Epithelial cell of proximal tubule (primary cell): ENCODE data around the gene KMO. TPM values are rescaled to one million over a fixed set of nuclear protein-coding genes. Genes with fewer than 3 reads are reported as not detected.

Experiments
- DNase-seq: peaks from one replicate; pipeline ENCODE4 v3.0.0-alpha.2; 2011; ENCODE audit warnings: low read depth
- H3K4me3 ChIP-seq: 2 replicates; pipeline ENCODE4 v1.5.1; 2011; ENCODE audit warnings: low read depth, mild to moderate bottlenecking, low read length
- total RNA-seq: library from RNA; depleted of rRNA; stranded (reverse); fragments of >200 nt; gene quantifications from 2 replicates; pipeline ENCODE4 v1.2.3, GENCODE V29; 2015
- TF ChIP-seq, protein P1 (sequence below): conservative IDR thresholded peaks from 2 replicates; pipeline ENCODE4 v1.5.1; 2012; ENCODE audit warnings: low read depth, mild to moderate bottlenecking, low read length

The KMO gene
- total RNA-seq, 1 donor from 2014 or later, result not detected

DNA sequence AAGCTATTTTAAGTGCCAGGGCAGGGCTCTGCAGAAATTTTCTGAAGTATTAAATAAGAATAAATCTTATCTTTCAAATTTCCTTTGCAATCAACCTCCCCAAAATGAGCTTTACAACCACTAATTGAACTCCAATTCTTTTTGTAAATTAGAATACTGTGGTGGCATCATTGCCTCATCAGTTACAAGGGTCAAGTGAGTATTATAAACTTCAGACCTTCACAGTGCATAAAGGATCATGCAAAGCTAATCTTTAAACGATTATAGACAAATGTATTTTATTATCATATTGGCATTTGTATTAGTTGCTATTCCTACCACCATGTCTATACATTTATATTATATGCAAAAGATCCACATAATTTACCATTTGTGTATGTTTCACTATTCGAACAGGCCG, 100.8 kb downstream of the KMO start:
- no peak for DNase-seq
- TF ChIP-seq, protein P1, sequence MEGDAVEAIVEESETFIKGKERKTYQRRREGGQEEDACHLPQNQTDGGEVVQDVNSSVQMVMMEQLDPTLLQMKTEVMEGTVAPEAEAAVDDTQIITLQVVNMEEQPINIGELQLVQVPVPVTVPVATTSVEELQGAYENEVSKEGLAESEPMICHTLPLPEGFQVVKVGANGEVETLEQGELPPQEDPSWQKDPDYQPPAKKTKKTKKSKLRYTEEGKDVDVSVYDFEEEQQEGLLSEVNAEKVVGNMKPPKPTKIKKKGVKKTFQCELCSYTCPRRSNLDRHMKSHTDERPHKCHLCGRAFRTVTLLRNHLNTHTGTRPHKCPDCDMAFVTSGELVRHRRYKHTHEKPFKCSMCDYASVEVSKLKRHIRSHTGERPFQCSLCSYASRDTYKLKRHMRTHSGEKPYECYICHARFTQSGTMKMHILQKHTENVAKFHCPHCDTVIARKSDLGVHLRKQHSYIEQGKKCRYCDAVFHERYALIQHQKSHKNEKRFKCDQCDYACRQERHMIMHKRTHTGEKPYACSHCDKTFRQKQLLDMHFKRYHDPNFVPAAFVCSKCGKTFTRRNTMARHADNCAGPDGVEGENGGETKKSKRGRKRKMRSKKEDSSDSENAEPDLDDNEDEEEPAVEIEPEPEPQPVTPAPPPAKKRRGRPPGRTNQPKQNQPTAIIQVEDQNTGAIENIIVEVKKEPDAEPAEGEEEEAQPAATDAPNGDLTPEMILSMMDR, result no peak
- no peak overlapping the region for H3K4me3 ChIP-seq

DNA sequence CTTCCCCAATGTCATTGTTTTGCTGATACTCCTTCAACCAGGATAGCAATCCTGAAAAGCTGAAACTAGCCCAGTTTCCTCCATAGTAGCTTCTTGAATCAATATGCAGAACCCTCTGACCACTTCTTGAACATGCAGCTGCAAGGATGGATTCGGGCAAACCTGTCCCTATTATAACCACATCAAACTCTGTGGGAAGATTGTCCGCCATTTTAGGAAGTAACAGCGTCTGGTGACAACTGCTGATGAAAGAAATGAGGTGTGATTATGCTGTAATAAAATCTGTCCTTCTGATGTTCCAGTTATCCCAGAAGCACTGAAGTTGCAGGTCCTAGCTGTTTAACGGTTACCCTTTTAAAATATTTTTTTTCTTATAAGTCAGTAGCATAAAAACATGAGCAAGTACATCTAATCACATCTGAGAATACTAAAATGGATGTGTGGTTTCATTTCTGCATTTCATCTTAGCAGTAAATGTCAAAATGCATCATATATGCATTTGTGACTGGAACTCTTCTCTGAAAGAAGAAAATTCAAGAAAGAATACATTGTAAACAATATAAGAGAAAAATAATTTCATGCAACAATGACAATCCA, 103.5 kb downstream of the KMO start:
- TF ChIP-seq, protein P1, result no peak
- no peak for DNase-seq
- no peak overlapping the region for H3K4me3 ChIP-seq

- TF ChIP-seq, protein P1, result no peak
- no peak overlapping the region for H3K4me3 ChIP-seq
- no peak for DNase-seq
Observed at GRCh38 chr1:241636291-241636690, 104.1 kb downstream of the KMO start.

GRCh38 chr1:241637046-241637590, 104.9 kb downstream of the KMO start:
- no peak overlapping the region for H3K4me3 ChIP-seq
- TF ChIP-seq, protein P1, result no peak
- DNase-seq, result no peak

- DNase-seq, result no peak
Observed at GRCh38 chr1:241637604-241638003, 105.4 kb downstream of the KMO start.

GRCh38 chr1:241638099-241638682, 106.0 kb downstream of the KMO start:
- peak overlapping the region; percentile 95 for H3K4me3 ChIP-seq
- no peak for DNase-seq
- TF ChIP-seq, protein P1, result no peak

More at GRCh38 chr1:241637604-241638003, 105.4 kb downstream of the KMO start:
- peak overlapping the region; percentile 95 for H3K4me3 ChIP-seq
- TF ChIP-seq, protein P1, result no peak
